A549 (cell line): ENCODE results near the gene SRPRA.

Source experiments
- CEBPB ChIP-seq, 2 experiments: fragments of >200 bp in 1 of 2; sonication (Bioruptor Twin) in 1 of 2; formaldehyde crosslinking in 1 of 2; IDR thresholded peaks; 2 replicates each; pipeline ENCODE4 v1.6.1; 2012 to 2016
- MAFK ChIP-seq: fragments of 450-650 bp; IDR thresholded peaks from 2 replicates; pipeline ENCODE4 v1.6.1; 2014; ENCODE audit not compliant: partially characterized antibody
- MAZ ChIP-seq: fragments of 150-350 bp; IDR thresholded peaks from 2 replicates; pipeline ENCODE4 v1.6.1; 2014; ENCODE audit warnings: antibody characterized with exemption, low read depth, low read length, borderline replicate concordance
- POLR2A ChIP-seq: IDR thresholded peaks from 2 replicates; pipeline ENCODE4 v1.6.1; 2012; ENCODE audit warnings: mild to moderate bottlenecking, low read length
- RAD21 ChIP-seq, 2 experiments: fragments of >200 bp in 1 of 2; sonication (Bioruptor Twin) in 1 of 2; formaldehyde crosslinking in 1 of 2; IDR thresholded peaks in 1 of 2; conservative IDR thresholded peaks in 1 of 2; 2 replicates in 1 of 2; 3 replicates in 1 of 2; pipeline ENCODE4 v1.6.1; 2012 to 2018; ENCODE audit warnings: inconsistent platforms in 1 of 2
- TF ChIP-seq, protein P1 (sequence below): fragments of 150-350 bp; IDR thresholded peaks from 2 replicates; pipeline ENCODE4 v1.6.1; 2014; ENCODE audit warnings: low read depth, mild to moderate bottlenecking, low read length
- TF ChIP-seq, protein P2 (sequence below): fragments of >200 bp; sonication (Bioruptor Twin); formaldehyde crosslinking; IDR thresholded peaks from 3 replicates; pipeline ENCODE4 v1.6.1; 2016
- TF ChIP-seq, protein P3 (sequence below): fragments of >200 bp; sonication (Bioruptor Twin); formaldehyde crosslinking; IDR thresholded peaks from 3 replicates; pipeline ENCODE4 v1.5.1; 2016
- TF ChIP-seq, protein P4 (sequence below): IDR thresholded peaks from 2 replicates; pipeline ENCODE4 v1.6.1; 2012
- TF ChIP-seq, protein P5 (sequence below): IDR thresholded peaks from 2 replicates; pipeline ENCODE4 v1.6.1; 2012; ENCODE audit warnings: low read depth, borderline replicate concordance

DNA sequence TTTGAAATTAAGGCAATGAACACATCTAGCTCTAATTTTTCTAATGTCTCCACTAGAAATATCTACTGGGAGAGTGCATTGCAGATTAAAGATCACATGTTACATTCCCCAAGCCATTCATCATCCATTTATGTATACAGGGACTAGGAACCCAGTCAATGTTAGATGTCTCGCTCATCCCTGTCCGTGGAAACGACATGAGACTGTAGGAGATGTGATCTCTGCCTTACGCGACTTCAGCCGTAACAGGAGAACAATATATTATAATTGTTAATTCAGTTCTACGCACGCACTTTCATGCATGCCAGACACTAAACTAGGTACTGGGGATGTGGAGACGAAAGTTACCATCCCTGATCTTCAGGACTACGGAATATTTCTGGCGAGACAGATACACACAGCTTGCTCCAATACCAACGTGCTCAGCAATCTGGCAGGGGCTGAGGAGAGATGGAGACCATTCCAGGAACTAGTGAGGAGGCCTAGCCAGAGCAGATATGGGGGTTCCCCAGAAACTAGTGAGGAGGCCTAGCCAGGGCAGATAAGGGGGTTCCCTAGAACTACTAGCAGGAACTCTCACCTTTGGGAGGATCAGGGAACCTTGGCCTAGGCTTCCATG lies 35.9 kb upstream of the SRPRA start:
- TF ChIP-seq, protein P1, sequence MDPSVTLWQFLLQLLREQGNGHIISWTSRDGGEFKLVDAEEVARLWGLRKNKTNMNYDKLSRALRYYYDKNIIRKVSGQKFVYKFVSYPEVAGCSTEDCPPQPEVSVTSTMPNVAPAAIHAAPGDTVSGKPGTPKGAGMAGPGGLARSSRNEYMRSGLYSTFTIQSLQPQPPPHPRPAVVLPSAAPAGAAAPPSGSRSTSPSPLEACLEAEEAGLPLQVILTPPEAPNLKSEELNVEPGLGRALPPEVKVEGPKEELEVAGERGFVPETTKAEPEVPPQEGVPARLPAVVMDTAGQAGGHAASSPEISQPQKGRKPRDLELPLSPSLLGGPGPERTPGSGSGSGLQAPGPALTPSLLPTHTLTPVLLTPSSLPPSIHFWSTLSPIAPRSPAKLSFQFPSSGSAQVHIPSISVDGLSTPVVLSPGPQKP, result no peak
- TF ChIP-seq, protein P2, sequence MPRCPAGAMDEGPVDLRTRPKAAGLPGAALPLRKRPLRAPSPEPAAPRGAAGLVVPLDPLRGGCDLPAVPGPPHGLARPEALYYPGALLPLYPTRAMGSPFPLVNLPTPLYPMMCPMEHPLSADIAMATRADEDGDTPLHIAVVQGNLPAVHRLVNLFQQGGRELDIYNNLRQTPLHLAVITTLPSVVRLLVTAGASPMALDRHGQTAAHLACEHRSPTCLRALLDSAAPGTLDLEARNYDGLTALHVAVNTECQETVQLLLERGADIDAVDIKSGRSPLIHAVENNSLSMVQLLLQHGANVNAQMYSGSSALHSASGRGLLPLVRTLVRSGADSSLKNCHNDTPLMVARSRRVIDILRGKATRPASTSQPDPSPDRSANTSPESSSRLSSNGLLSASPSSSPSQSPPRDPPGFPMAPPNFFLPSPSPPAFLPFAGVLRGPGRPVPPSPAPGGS, result no peak
- TF ChIP-seq MAZ (no peak), POLR2A (no peak), RAD21 (conservative IDR thresholded peaks at IDR 0.05 in 1 of 2, IDR thresholded peaks at IDR 0.05 in 1 of 2) (no peak), CEBPB (IDR thresholded peaks at IDR 0.05) (no peak), MAFK (no peak)
- TF ChIP-seq, protein P3, sequence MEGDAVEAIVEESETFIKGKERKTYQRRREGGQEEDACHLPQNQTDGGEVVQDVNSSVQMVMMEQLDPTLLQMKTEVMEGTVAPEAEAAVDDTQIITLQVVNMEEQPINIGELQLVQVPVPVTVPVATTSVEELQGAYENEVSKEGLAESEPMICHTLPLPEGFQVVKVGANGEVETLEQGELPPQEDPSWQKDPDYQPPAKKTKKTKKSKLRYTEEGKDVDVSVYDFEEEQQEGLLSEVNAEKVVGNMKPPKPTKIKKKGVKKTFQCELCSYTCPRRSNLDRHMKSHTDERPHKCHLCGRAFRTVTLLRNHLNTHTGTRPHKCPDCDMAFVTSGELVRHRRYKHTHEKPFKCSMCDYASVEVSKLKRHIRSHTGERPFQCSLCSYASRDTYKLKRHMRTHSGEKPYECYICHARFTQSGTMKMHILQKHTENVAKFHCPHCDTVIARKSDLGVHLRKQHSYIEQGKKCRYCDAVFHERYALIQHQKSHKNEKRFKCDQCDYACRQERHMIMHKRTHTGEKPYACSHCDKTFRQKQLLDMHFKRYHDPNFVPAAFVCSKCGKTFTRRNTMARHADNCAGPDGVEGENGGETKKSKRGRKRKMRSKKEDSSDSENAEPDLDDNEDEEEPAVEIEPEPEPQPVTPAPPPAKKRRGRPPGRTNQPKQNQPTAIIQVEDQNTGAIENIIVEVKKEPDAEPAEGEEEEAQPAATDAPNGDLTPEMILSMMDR, result no peak
- TF ChIP-seq, protein P4, sequence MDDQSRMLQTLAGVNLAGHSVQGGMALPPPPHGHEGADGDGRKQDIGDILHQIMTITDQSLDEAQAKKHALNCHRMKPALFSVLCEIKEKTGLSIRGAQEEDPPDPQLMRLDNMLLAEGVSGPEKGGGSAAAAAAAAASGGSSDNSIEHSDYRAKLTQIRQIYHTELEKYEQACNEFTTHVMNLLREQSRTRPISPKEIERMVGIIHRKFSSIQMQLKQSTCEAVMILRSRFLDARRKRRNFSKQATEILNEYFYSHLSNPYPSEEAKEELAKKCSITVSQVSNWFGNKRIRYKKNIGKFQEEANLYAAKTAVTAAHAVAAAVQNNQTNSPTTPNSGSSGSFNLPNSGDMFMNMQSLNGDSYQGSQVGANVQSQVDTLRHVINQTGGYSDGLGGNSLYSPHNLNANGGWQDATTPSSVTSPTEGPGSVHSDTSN, result no peak
- TF ChIP-seq, protein P5, sequence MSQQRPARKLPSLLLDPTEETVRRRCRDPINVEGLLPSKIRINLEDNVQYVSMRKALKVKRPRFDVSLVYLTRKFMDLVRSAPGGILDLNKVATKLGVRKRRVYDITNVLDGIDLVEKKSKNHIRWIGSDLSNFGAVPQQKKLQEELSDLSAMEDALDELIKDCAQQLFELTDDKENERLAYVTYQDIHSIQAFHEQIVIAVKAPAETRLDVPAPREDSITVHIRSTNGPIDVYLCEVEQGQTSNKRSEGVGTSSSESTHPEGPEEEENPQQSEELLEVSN, result no peak
